ENCODE measurements around the gene KRTAP5-5.
"Not testable (repeated sequence)": the region's sequence is repeated elsewhere in the genome, so short reads cannot be mapped to it uniquely, and the experiment has no call there.

The KRTAP5-5 gene, protein sequence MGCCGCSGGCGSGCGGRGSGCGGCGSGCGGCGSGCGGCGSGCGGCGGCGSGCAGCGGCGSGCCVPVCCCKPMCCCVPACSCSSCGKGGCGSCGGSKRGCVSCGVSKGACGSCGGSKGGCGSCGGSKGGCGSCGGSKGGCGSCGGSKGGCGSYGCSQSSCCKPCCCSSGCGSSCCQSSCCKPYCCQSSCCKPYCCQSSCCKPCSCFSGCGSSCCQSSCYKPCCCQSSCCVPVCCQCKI

DNA sequence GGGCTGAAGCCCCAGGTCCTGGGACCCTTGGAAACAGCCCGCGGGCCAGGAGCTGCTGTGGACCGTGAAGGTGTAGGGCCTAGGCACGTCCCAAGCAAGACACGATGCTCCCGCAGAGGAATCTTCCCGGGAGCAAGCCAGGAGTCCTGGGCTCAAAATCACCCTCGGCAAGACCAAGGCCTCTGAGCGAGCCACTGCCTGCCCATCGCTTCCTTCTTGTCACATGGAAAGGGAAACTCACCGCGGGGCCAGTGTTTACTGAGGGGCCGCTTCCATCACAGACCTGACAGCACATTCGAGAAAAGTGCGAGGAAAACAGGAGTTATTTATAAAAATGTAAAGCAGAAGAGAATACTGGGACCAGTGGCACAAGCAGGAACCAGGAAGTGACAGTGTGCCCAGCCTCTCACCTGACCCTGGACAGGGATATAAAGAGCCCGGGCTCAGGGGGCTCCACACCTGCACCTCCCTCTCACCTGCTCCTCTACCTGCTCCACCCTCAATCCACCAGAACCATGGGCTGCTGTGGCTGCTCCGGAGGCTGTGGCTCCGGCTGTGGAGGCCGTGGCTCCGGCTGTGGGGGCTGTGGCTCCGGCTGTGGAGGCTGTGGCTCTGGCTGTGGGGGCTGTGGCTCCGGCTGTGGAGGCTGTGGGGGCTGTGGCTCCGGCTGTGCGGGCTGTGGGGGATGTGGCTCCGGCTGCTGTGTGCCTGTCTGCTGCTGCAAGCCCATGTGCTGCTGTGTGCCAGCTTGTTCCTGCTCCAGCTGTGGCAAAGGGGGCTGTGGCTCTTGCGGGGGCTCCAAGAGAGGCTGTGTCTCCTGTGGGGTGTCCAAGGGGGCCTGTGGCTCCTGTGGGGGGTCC is at the start of gene KRTAP5-5:
Gene KRTAP5-5, plus strand, starts transcription at position 450 of the 860 bp plus-strand sequence. Its CDS starts 66 bp downstream, at position 516.
- DNase-seq (ENCODE audit: low spot score): no peak

DNA sequence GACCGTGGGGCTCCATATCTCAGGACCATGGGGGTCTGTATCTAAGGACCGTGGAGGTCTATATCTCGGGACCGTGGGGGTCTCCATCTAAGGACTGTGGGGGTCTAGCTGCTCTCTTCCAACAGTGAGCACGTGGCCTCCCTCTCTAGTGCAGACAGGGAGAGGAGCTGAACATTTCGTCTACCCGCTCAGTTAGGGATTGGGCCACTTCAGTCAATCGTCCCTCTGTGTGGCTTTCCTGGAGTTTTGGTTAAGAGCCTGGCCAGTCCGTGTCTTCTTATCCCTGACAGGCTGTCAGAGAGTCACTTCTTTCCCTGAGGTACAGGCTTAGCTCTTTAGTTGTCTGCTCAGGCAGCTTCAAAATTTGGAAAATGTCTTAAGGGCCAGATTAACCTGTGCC is 47.6 kb upstream of the KRTAP5-5 start:
- DNase-seq (ENCODE audit: low spot score): no peak

DNA sequence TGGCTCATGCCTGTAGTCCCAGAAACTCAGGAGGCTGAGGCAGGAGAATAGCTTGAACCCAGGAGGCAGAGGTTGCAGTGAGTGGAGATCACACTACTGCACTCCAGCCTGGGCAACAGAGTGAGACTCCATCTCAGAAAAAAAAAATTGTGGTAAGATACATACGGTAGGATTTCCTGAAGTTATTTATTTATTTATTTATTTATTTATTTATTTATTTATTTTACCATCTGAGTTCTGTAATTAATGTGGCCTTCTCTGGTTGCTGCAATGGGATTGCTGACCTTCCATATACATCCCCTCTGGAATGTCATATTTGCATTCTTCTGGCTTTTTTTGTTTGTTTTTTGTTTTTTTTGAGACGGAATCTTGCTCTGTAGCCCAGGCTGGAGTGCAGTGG is 46.7 kb upstream of the KRTAP5-5 start:
- not testable (repeated sequence) for DNase-seq (ENCODE audit: low spot score)

DNA sequence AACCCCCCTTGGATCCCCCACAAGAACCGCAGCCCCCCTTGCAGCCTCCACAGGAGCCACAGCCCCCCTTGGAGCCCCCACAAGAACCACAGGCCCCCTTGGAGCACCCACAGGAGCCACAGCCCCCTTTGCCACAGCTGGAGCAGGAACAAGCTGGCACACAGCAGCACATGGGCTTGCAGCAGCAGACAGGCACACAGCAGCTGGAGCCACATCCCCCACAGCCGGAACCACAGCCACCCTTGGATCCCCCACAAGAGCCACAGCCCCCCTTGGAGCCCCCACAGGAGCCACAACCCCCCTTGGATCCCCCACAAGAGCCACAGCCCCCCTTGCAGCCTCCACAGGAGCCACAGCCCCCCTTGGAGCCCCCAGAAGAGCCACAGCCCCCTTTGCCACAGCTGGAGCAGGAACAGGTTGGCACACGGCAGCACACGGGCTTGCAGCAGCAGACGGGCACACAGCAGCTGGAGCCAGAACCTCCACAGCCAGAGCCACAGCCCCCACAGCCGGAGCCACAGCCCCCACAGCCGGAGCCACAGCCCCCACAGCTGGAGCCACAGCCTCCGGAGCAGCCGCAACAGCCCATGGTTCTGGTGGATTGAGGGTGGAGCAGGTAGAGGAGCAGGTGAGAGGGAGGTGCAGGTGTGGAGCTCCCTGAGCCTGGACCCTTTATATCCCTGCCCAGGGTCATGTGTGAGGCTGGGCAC is 44.8 kb upstream of the KRTAP5-5 start, which contains the start of gene KRTAP5-1:
Gene KRTAP5-1, minus strand, starts transcription at position 623 of the 710 bp plus-strand sequence. Its CDS starts 34 bp downstream, at position 589.
- DNase-seq (ENCODE audit: low spot score): not testable (repeated sequence)

DNA sequence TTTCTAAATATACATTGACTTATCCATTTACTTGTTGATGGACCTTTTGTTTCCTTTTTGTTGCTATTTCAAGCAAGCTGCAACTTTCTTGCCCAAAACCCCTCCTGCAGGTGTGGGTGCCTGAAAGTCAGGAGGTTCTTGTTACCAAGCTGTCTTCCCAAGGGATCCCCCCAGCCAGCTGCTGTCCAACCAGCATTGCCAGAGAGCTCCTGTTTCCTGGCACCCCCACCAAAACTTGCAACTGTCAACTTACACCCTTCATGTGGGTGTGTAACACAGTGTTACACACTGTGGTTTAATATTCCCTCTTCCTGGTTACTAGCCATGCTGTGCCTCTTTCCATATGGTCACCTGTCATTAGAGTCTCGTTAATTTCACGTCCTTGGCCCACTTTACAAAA is 42.9 kb upstream of the KRTAP5-5 start:
- no peak for DNase-seq (ENCODE audit: low spot score)

DNA sequence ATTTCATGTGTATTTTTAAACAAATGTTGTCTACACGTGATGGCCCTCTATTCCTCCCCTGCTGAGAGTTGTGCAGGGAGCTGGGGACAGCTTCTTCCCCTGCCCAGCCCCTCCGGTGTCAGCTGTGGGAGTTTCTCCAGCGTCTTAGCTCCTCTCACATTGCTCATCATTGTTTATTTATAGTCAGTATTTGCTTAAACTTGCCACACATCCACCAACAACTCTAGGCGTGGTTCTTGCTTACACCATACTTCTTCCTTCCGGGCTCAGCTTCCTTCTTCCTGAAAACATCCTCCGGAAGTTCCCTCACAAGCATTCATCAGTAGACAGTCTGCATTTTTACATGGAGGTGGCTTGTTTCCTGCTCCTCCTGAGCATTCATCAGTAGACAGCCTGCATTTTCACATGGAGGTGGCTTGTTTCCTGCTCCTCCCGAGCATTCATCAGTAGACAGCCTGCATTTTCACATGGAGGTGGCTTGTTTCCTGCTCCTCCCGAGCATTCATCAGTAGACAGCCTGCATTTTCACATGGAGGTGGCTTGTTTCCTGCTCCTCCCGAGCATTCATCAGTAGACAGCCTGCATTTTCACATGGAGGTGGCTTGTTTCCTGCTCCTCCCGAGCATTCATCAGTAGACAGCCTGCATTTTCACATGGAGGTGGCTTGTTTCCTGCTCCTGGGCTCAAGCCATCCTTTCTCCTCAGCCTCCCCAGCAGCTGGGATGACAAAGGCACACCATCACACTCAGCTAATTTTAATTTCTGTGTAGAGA is 40.2 kb upstream of the KRTAP5-5 start:
- not testable (repeated sequence) for DNase-seq (ENCODE audit: low spot score)

DNA sequence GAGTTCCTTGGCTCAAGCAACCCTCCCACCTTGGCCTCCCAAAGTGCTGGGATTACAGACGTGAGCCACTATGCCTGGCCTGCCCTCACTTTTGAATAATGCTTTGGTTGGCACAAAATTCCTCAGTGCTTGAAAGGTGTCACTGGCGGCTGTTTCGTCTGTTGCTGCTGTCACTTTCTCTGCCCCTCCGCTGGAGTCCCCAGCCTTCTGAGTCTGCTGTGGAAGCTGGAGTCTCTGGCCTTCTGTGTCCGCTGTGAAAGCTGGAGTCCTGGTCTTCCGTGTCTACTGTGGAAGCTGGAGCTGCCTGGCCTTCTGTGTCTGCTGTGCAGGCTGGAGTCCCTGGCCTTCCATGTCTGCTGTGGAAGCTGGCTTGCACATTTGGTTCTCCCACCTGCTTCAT is 39.6 kb upstream of the KRTAP5-5 start:
- DNase-seq (ENCODE audit: low spot score): no peak

DNA sequence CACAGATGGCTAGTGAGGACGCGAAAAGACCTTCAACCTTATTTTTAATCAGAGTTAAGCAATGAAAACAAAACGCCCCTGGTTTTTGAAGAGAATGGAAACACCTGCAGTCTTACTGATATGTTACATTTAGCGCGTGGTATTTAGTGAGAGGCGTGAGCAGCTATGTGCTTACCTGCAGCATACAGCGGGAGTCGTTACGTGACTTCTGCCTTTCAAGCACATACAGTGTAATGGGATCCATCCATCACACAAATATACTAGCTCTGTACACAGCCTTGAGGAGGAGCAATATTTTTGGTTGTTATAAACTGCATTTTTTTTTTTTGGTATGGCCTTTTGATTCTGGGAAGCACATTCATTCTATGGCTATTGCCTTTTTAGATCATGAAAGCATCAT is 36.9 kb upstream of the KRTAP5-5 start:
- no peak for DNase-seq (ENCODE audit: low spot score)

DNA sequence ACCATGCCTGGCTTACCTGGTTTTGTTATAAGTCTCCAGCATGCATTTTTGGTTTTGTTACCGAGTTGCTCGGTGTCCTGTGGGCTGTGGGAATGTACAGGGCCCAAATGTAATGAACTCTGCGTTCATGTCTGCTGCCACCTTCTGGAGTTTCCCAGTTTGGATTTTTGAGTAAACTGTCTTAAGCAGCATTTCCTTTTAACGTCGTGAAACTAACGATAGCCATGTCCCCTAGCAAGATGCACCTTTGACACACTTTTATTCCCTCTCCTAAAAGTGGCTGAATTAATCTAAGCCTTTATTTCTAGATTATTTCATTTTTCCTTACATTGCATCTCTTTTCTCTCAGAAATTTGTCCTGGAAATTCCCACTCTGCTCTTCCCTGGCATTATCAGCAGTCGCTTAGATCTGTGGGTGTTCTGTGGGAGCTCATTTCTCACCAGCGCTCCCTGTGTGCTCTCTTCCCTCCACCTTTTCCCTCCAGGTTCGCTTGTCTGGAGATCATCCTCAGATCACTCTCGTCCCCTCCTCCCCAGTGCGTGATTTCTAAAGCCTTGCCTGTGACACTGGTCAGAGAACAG is 33.5 kb upstream of the KRTAP5-5 start:
- not testable (repeated sequence) for DNase-seq (ENCODE audit: low spot score)

DNA sequence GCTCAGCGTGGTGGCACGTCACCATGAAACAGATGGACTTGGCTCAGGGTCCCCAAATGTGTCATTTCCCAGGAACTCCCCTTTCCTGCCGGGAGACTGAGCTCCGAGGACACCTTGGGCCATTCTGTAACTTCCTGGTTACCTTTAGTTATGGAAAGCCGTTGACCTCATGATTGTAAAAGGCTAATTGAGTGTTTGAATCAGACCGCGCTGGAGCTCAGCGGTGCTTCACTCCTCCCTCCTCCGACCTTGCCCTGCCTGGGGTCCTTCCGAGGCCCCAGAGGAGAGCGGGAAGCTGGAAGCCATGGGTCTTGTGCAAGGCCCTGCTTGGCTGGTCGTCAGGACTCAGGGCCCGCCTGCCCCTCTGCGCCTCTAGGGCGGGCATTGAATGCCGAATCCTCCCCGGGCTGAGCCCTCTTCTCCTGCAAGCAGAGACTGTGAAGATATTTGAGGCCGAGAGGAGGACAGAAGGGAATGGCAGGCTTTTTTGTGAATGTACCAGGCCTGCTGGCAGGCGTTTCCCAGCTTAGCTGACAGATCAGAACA is 32.9 kb upstream of the KRTAP5-5 start:
- not testable (repeated sequence) for DNase-seq (ENCODE audit: low spot score)

DNA sequence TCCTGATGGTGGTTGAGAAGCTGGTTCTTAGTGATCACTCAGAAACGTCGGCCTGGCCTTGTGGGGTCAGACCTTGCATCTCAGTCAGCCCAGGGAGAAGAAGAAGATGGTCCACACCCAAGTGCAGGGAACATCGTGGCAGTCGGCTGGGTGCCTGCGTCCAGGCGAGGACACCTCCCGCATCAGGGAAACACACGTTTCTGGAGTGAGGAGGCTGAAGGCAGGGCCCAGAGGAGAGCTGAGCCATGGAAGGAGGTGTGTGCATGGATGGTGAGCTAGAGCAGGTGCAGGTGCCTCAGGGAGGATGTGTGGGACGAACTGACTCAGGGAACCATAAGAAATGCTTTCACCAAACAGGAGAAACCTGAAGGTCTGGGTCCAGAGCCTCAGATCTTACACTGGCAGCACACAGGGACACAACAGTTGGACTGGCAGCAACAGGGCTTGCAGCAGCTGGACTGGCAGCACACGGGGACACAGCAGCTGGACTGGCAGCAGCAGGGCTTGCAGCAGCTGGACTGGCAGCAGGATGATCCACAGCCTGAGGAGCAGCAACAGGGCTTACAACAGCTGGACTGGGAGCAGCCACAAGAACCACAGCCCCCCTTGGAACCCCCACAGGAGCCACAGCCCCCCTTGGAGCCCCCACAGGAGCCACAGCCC is 32.1 kb upstream of the KRTAP5-5 start:
- DNase-seq (ENCODE audit: low spot score): no peak

DNA sequence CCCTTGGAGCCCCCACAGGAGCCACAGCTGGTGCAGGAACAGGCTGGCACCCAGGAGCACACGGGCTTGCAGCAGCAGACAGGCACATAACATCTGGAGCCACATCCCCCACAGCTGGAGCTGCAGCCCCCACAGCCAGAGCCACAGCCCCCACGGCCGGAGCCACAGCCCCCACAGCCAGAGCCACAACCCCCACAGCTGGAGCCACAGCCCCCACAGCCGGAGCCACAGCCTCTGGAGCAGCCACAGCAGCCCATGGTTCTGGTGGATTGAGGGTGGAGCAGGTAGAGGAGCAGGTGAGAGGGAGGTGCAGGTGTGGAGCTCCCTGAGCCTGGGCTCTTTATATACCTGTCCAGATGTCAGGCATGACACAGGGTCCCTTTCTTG is 31.6 kb upstream of the KRTAP5-5 start, which contains the start of gene KRTAP5-2:
Gene KRTAP5-2, minus strand, starts transcription at position 301 of the 387 bp plus-strand sequence. Its CDS starts 44 bp downstream, at position 257.
- DNase-seq (ENCODE audit: low spot score): no peak

DNA sequence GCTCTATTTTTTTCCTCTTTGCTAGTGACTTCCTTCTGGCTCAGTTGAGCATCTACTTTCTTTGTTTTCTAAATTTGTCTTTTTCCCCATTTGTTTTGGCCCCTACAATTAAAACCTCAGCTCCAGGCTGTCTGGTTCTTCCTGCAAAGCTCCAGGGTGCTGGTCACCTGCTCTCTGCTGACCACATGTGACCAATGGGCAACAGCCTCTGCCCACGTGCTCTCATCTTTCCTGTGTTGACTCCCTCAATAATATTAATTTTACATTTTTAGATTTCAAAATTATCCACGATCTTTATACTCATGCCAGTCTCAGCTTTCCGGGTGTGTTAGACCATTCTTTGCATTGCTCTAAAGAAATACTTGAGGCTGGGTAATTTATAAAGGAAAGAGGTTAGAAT is 31.2 kb upstream of the KRTAP5-5 start:
- not testable (repeated sequence) for DNase-seq (ENCODE audit: low spot score)

DNA sequence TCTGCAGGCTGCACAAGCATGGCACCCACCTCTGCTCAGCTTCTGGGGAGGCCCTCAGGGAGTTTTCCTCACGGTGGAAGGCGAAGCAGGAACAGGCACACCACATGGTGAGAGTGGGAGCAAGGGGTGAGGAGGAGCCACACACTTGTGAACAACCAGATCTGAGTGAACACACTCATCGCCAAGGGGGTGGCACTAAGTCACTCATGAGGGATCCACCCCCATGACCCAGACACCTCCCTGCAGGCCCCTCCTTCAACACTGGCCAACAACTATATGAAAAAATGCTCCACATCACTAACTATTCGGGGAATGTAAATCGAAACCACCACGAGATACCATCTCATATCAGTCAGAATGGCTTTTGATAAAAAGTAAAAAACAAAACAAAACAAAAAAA is 30.8 kb upstream of the KRTAP5-5 start:
- no peak for DNase-seq (ENCODE audit: low spot score)

DNA sequence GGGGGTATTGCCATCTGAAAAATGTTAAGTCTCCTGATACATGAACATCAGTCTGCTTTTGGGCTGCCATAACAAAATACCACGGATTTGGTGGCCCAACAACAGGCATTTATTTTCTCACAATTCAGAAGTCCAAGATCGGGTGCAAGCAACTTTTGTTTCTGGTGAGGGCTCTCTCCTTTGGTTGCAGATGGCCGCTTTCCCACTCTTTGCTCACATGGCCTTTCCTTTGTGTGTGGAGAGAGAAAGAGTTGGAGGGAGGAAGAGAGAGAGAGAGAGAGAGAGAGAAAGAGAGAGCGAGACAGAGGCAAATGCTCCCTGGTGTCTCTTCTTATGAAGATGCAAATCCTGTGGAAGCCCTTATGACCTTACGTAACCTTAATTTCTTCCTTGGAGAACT is 28.9 kb upstream of the KRTAP5-5 start:
- no peak for DNase-seq (ENCODE audit: low spot score)

DNA sequence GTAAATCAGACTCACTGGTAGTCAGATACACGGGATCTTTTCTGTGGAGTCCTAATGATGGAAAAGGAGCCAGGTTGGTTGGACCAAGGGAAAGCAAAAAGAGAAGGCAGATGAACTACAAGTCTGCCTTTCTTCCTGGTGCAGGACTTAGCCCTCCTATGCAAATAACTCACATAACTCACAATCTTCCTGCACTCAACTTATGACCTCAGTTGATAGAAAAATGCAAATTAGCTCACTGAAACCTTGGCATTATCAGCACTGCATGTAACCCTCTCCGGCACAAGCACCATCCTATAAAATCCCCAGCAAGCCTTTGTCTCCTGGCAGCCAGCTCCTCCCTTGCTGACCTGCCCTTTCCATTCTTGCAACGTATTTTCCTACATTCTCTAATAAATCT is 27.9 kb upstream of the KRTAP5-5 start:
- DNase-seq (ENCODE audit: low spot score): not testable (repeated sequence)

DNA sequence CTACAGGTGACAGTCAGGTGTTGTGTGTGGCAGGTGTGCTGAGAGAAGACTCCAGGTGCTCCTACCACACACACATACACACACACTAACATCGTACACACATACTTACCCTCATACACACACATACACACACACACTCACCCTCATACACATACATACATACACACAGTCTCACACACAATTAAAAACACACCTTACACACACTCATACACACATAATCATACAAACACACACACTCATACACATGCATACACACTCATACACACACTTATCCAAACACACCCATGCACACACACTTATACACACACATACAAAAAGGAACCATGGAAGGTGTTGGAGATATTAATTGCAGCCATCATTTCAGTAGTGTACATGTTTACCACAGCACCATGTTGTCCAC is 25.9 kb upstream of the KRTAP5-5 start:
- no peak for DNase-seq (ENCODE audit: low spot score)

DNA sequence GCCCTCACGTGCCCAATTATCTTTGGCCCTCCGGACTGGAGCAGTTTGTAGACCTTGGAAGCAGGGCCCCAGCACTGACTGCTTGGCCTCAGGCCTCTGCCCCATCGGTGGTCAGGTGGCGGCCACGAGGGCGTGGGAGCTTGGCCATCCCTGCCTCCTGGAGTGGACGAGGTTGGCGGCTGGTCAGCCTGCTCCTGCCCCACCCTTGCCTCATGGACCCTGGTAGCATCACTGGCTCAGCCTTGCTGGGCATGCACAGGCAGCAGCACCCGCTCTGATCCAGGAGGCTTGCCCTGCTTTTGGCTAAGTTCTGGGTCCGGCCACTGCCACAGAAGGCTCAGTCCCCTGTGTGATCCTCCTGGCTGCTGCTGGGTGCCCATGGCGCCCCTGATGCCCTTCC is 25.4 kb upstream of the KRTAP5-5 start:
- no peak for DNase-seq (ENCODE audit: low spot score)

DNA sequence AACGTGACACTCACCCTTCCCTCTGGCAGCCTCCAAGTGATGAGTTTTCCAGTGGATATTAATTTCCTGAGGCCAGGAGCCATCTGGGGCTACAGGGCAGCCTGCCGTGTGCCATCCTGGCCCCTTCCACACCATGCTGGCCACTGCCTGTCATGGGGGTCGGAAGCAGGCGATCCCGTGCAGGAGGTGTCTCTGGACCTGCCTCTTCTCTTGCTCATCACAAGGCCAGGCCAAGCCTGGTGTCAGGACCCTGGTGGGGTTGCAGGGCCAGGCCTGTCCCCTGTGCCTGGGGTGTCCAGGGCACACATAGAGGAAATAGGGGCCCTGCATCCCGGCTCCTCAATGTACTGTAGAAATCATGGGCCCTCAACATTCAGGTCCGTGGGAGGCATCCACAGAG is 24.9 kb upstream of the KRTAP5-5 start:
- DNase-seq (ENCODE audit: low spot score): no peak

DNA sequence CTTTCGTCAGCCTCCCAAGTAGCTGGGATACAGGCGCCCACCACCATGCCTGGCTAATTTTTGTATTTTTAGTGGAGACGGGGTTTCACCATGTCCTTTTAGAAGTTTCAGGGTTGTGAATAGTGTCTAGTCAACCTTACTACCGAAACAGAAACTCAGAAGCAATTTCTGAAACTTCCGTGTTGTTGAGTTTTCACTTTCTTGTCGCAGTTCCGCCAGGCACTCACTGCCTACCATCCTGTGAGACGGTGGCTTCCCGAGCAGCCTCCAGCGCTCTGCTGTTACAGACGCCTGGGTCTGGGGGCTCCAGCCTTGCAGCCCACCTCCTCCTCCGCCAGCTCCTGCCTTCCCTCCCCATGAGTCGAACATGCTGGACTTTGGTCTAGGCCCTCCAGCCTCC is 23.7 kb upstream of the KRTAP5-5 start:
- DNase-seq (ENCODE audit: low spot score): not testable (repeated sequence)

All from D341Med (cell line).